GM18873 (cell line): ENCODE measurements around the gene ERC1.
"Not testable (repeated sequence)": the region's sequence is repeated elsewhere in the genome, so short reads cannot be mapped to it uniquely, and the experiment has no call there.

Experiments
- ATAC-seq: cut with Tn5 transposase; IDR thresholded peaks from one replicate; pipeline ENCODE4 v1.9.1; 2021; ENCODE audit warnings: mild to moderate bottlenecking, moderate library complexity, moderate number of reproducible peaks; ENCODE audit not compliant: unreplicated experiment, low FRiP score

Gene ERC1

DNA sequence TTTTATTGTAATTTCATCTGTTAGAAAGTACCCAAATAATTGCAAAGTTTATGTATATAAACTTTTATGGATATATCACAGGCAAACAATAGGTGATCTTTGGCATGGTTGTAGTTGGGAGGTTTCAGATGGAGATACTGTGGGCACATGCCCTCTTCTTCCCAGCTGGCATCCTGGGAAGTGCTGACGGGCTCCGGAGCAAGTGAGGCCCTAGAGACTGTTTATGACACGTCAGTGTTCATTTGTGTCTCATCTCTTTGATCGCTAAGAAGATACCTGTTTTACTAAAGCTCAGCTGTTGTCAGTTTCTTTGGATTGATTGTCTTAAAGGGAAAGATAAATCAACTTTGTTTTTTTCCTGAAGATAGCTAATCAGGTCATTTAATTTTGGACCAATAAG lies 315.8 kb downstream of the ERC1 start:
- ATAC-seq = no peak

DNA sequence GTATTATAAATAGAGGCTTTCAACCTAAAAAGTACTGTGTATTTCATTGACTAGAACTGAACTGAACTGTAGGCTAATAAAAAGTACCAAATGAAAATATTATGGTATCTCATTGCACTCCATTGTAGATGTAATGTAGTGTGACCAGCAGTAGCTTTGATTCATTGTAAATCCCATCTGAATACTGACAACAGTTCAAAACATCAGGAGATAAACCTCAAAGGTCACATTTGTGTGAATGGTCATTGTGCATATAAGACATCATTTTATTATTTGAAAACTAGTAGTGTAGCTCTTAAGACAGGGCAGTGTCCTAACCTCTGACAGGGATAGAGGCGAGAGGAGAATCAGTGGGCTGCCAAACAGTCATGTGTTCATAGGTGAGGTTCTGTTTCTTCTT lies 316.8 kb downstream of the ERC1 start:
- no peak for ATAC-seq

DNA sequence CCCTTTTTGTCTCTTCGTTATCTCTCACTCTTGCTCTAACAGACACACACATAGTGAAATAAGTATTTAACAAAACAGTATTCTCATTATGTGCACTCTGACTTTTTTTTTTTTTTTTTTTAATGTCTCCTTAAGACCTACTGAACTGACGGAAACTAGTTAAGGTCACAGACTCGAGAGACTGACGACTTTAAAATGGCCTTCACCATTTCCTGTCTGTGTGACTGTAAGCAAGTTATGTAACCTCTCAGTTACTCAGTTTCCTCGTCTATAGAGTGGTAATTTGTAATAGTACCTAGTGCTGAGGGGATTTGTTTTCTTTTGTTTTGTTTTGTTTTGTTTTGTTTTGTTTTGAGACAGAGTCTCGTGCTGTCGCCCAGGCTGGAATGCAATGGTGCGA lies 318.6 kb downstream of the ERC1 start:
- no peak for ATAC-seq

DNA sequence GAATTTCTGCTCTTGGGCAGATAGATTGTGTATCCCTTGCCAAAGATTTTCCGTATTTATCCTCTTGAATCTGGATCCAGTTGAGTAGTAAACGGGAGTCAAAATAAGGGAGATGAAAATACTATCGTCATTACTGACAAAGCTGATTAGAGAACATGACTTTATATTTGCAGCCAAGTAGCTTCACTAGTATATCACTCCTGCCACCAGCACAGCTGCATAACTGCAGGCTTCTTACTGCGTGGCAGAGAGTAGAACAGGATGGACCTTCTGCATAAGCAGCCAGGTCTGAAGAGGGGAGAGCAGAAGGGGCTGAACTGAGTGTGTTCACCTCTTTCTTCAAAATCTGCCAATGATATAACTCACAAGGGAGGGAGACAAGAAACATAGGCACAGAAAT lies 319.6 kb downstream of the ERC1 start:
- ATAC-seq = no peak

DNA sequence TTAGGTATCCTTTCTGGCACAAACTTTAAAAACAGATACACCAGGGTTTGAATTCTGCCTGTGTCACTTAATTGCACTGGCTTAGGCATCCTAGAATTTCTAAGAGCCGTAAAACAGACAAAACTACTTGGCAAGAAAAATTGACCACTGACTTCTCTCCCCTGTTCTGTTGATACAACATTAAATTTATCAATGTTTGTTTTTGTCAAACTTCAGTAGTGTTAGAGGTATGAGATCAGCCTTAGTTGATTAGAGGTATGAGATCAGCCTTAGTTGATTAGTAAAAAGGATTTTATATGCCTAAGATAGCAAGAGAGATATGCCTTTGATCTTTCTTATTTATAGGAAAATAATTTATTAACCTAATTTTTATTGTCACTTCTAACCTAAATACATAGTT lies 320.1 kb downstream of the ERC1 start:
- ATAC-seq = no peak

DNA sequence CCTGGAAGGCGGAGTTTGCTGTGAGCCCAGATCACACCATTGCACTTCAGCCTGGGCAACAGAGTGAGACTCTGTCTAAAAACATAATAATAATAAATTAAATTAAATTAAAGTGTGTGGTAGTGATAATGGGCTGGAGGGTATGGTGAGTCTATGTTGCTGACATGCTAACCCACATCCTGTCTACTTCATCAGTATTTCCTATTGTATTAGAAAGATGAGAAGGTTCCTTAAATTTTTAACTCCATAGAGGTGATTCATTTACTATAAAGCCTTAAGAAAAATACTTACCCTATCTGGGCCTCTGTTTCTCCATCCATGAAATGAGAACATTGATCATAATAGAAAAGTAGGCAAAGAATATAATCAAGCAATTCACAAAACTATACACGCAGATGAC lies 322.9 kb downstream of the ERC1 start:
- no peak for ATAC-seq

DNA sequence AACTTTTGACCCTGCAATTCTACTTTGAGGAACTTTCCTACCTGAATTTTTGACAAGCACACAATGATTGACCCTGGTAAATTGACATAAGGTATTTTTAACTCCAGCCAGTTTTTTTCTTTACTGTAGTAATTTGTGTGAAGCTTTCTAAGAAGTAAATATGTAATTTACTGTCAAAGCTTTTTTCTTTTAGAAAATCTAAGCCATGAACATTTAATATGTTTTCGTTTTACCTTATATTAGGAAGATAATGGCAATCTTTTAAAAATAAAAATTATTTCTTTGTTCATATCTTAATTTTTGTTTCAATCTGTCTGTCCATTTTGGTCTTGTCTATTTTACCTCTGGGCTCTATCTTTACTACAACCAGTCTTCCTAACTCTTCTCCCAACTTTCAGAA lies 323.5 kb downstream of the ERC1 start:
- no peak for ATAC-seq

DNA sequence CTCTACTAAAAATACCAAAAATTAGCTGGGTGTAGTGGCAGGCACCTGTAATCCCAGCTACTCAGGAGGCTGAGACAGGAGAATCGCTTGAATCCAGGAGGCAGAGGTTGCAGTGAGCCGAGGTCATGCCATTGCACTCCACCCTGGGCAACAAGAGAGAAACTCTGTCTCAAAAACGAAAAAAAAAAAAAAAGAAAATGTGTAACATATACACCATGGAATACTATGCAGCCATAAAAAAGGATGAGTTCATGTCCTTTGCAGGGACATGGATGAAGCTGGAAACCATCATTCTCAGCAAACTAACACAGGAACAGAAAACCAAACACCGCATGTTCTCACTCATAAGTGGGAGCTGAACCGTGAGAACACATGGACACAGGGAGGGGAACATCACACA lies 326.0 kb downstream of the ERC1 start:
- ATAC-seq = not testable (repeated sequence)

DNA sequence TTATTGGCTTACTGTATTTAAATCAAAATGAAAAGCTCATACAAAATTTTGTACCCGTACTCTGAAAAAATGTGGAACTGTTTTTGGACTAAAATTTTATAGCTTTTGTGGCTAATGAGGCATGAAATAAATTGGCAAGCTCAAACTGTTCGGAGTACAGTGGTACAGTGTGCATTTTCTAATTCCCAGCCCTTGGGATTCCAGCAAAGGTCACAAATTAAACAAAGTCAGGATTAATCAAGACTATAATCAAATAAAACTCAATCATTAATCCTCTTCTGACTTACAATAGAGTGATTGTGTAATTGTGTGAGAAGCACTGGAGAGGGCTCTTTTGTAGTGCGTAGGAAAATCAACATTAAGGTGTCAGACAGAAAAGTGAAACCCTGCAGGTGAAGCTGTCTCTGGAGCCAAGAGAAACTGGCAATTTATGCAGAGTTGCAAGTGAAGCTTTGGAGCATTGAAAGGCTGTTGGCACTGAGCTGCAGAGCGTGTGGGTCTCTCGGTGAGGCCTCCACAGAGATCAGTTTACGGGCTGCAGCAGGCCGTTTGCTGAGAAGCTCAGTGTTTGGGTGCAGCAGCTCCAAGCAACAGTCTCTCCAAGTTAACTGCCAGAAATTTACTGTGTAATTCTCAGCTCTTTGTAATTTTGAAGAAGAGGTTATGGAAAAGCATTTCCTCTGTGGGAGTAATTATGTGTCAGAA lies 327.5 kb downstream of the ERC1 start:
- no peak for ATAC-seq

DNA sequence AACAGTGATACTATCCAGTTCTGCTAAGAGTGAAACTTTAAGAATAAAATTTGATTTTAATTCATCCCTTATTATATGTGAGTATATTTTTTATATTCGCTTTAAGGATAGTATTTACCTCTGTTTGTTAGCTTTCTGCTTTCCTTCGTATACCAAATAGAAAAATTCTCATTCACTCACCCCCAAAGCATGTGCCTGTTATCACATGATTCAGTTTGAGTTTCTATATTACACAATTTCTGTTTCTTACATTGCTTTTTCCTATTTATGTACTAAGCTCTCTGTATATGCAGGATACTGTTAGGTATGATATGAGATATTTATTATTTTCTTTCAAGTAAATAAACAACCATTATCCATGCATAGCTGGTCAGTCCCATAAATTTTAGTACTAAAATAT lies 328.2 kb downstream of the ERC1 start:
- no peak for ATAC-seq

DNA sequence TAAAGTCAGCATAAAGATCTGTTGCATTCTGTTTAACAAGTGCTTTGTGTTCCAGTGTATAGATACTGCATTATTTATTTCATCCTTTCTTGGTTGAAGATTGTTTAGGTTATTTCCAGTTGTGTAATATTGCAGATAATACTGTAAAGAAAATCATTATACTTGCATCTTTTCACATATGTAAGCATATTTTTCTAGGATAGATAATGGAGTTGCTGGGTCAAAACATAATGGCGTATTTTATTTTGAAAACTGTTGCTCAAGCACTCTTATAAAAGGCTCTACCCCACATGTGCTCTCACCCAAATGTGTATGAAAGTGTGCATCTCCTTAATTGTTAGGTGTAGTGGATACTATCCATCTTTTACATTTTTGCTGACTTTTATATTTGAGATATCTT lies 329.0 kb downstream of the ERC1 start:
- no peak for ATAC-seq

DNA sequence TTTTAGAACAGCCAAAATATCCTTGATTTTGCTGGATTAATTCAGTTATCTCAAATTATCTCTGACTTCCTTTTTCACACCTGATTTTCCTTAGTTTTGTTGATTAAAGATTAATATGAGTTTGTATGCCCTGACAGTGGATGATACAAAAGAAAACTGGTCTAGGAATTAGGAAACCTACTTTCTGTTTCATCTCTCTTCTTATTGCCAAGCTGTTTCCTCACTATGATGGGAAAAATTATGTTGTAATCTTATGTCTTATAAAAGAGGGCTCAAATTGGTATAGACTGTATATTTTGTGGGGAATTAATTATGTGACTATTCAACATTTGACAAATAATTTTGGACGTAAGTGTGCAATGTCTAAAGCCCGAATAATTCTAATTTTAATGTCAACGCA lies 331.8 kb downstream of the ERC1 start:
- no peak for ATAC-seq

DNA sequence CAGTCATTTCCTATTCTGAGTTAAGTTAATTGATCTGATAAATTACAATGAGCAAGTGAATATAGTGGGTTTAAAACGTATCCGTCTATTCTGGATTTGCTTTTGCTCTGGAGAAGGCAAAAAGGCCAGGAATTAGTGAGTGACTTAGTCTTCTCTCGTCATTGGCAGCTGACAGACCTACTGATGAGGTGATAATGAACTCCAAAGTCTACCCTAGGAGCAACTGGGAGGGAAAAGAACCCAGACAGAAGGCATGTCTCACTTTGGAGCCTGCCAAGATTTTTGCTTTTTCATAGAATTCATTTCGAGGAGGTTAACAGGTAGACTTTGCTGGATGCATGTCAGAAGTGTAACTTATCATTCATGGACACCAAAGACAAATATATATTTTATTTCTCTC lies 333.1 kb downstream of the ERC1 start:
- no peak for ATAC-seq

DNA sequence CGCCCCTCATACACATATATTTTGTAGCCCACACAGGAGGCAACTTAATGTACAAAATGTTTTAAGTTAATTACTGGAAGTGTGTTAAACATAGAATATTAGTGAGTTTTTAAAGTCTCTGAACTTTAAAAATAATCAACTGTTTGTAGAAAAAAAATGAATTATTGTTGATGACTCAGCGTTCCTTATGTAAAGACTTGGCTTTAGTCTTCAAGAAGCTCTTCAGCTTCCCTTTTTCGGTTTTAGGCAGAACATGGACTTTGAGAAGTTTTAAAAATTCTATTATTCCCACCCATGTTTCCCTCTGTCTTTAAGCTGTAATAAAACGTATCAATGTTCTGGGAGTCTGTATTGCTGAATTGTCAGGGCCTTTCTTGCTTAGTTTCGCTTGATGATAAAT lies 333.9 kb downstream of the ERC1 start:
- no peak for ATAC-seq

DNA sequence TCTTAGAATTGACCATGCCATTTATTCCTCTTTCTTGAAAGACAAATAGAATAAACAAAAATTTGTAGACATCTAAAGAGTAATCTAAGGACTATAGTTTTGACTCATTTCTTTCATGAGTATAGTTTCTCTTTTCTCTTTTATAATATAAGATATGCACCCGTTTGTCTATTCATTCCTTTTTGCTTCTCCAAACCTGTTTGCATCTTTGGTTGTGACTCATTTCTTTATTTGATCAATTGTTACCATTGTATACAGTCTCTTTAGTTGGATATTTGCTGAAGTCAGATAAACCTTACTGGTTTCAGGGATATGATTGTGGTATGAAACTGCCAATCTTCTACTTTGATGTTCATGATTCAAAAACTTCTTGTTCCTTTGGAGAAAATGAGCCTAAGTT lies 334.6 kb downstream of the ERC1 start:
- ATAC-seq = no peak

DNA sequence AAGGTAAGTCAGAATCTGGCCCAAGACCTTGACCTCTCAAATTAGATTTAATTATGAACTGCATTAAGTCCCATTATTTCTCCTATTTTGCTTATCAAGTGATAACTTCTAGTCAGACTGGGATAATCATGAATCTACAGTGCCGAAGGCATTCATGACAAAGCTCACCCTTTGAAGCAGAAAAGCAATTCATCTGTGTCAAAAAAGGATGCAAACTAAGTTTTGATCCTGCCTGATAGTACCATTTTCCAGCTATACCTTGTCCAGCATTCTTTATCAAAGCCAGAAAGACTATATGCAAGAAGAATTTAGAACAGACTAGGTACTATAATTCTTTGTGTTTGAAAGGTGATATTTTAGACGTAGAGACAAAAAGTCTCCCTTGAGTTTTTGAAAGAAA lies 335.2 kb downstream of the ERC1 start:
- no peak for ATAC-seq

DNA sequence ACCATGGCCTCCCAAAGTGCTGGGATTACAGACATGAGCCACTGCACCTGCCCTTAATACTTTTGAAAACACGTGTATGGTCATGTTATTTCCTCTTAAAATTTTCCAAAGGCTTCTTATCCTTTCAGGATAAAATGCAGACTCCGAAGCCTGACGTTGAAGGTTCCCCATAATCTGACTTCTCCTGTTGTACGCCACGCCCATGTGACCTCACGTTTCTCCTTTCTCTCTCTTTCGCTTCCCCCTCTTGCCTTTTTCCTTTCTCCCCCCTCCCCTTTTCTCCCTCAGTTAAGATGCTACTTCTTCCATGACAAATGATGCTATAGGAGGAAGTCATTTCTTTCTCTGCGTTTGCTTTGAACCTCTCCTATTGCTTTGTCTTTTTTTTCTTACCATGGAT lies 337.4 kb downstream of the ERC1 start:
- ATAC-seq = no peak

DNA sequence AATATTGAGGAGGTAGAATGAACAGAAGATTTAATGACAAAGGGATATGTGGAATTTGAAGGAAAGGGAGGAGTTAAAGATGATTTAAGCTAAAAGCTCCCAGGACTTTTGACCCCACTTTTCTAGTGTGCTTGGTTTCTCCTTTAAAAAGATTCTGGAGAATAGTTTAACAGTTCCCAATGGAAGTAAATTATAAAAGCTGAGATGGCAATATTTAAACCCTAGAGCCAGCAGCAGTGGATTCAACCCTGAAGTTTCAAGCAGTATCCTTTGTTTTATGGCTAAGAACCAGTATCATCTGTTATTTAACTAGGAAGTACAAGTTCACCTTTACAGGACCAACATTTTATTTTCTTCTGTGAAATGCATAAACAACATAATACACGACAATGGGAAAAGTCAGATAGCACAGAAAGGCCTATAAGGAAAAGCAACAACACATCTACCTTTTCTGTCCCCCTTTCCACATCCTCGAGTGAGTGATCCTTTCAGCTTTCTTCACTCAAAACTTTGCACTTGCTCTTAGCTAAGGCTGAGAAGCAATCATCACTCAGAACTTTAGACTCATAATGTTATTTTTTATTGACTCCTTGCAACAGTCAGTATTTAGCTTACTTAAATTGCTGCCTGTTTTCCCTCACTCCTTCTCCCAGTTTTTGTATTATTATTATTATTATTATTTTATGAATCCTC lies 338.9 kb downstream of the ERC1 start:
- ATAC-seq = no peak

DNA sequence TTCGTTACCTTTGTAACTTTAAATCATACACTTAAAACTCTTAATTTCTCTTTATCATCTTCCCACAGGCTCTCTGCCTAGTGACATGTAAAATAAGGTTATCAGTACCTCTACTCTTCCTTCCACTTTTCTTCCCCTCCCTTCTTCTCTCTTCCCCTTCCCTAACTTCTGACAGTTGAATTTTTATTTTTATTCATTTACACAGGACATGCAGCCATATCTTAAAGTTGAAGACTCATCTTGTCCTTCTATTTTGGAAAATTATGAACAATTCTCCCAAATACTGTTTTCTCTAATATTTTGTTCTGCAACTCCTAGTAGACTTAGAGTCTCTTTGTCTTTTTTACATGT lies 339.4 kb downstream of the ERC1 start:
- ATAC-seq = no peak

DNA sequence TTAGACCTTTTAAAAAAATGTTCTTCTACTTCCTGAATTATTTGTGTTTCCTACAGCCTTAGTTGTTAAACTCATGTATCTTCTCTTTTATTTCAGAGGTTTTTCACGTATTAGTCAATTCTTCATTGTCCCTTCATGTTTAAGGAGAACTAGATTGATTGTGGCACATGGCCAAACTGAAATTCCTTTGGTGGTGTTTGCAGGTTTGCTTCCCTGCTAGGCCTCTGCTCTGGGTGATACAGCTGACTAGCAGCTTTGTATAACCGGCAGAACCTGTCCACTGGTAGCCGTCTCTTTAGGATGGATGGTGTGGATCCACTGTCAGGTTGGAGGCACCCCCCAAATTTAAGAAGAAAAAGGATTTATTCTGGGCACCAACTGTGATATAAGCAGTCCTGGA lies 341.3 kb downstream of the ERC1 start:
- ATAC-seq = no peak

DNA sequence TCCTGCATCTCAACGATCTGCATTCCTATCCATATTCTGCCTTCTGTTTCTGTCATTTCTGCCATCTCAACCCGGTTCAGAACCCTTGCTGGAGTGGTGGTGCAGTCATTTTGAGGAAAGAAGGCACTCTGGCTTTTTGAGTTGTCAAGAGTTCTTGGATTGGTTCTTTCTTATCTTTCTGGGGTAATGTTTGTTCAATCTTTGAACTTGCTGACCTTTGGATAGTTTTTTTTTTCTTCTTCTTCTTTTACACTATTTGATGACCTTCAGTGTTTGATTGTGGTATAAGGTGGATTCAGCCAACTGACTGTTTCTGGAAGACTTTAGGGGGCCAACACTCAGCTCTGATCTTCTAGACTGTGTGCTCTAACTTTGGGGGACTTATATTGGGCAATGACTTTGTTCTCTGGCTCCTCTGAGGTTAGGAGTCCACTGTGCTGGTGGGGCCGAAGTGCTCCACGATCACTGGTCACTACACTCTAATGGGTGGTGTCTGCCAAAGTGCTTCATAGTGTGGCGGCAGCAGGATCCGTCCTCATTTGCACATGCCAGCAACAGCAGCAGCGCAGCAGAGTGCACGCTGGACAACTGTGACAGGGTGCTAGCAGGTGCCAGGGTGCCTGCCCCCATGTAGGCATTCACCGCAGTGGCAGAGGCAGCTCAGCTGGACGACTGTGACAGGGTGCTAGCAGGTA lies 347.6 kb downstream of the ERC1 start:
- ATAC-seq = no peak

DNA sequence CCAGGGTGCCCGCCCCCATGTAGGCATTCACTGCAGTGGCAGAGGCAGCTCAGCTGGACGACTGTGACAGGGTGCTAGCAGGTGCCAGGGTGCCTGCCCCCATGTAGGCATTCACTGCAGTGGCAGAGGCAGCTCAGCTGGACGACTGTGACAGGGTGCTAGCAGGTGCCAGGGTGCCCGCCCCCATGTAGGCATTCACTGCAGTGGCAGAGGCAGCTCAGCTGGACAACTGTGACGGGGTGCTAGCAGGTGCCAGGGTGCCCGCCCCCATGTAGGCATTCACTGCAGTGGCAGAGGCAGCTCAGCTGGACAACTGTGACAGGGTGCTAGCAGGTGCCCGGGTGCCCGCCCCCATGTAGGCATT lies 348.1 kb downstream of the ERC1 start:
- not testable (repeated sequence) for ATAC-seq
